DMS79 (cell line): ENCODE results near the gene CATSPERE.
A peak's percentile ranks its signal among the peaks of the same experiment; 100 is the strongest.

Source experiments
- DNase-seq: peaks from one replicate; lab custom pipeline; 2025; lab: John Stamatoyannopoulos, UW

CATSPERE gene

GRCh38 chr1:244461245-244462071 is at the start of gene CATSPERE:
Gene CATSPERE, plus strand, starts transcription at chr1:244461273. Its CDS starts 157 bp downstream, at chr1:244461430.
- peak; percentile 87 for DNase-seq

- no peak for DNase-seq
Measured at GRCh38 chr1:244412176-244412575, 48.9 kb upstream of the CATSPERE start.

- DNase-seq, result no peak
Measured at GRCh38 chr1:244413736-244414135, 47.3 kb upstream of the CATSPERE start.

GRCh38 chr1:244414543-244414942 is 46.5 kb upstream of the CATSPERE start:
- DNase-seq, result no peak

GRCh38 chr1:244419024-244419423 is 42.0 kb upstream of the CATSPERE start:
- DNase-seq, result no peak

GRCh38 chr1:244422174-244422573 is 38.9 kb upstream of the CATSPERE start:
- DNase-seq, result no peak

- DNase-seq, result no peak
Measured at GRCh38 chr1:244424649-244425334, 36.3 kb upstream of the CATSPERE start.

- no peak for DNase-seq
Measured at GRCh38 chr1:244427647-244428046, 33.4 kb upstream of the CATSPERE start.

GRCh38 chr1:244429818-244430217 is 31.3 kb upstream of the CATSPERE start:
- no peak for DNase-seq

- DNase-seq, result no peak
Measured at GRCh38 chr1:244431166-244431565, 29.9 kb upstream of the CATSPERE start.

GRCh38 chr1:244435562-244436205 is 25.4 kb upstream of the CATSPERE start:
- no peak for DNase-seq

- no peak for DNase-seq
Measured at GRCh38 chr1:244436336-244437085, 24.6 kb upstream of the CATSPERE start.

GRCh38 chr1:244437086-244437468 is 24.0 kb upstream of the CATSPERE start:
- DNase-seq, result no peak

GRCh38 chr1:244439391-244440032 is 21.6 kb upstream of the CATSPERE start:
- no peak for DNase-seq

- DNase-seq, result no peak
Measured at GRCh38 chr1:244442850-244443249, 18.2 kb upstream of the CATSPERE start.

- DNase-seq, result peak; percentile 8
Measured at GRCh38 chr1:244444854-244445253, 16.2 kb upstream of the CATSPERE start.

- DNase-seq, result no peak
Measured at GRCh38 chr1:244445320-244446181, 15.5 kb upstream of the CATSPERE start.

GRCh38 chr1:244447024-244447423 is 14.0 kb upstream of the CATSPERE start:
- no peak for DNase-seq

- no peak for DNase-seq
Measured at GRCh38 chr1:244447552-244447951, 13.5 kb upstream of the CATSPERE start.

GRCh38 chr1:244448279-244449036 is 12.6 kb upstream of the CATSPERE start:
- DNase-seq, result no peak
